Astrocyte (in vitro differentiated cells and primary cell): ENCODE measurements around the gene COQ5. TPM values are rescaled to one million over a fixed set of nuclear protein-coding genes. Genes with fewer than 3 reads are reported as not detected.

ENCODE experiments used
- DNase-seq: peaks from one replicate; pipeline ENCODE4 v3.0.0-alpha.2; 2010; ENCODE audit warnings: low read depth
- FAIRE-seq: peaks from 2 replicates; lab custom pipeline; 2011; peaks lifted over from hg19 to GRCh38; lab: Jason Lieb, UNC
- H2AFZ ChIP-seq: 2 replicates; pipeline ENCODE4 v1.6.0; 2012; ENCODE audit warnings: low read depth, low read length, inconsistent platforms
- H3K27ac ChIP-seq: 2 replicates; pipeline ENCODE4 v1.5.1; 2011; ENCODE audit warnings: low read depth, low read length, inconsistent platforms
- H3K27me3 ChIP-seq: 2 replicates; pipeline ENCODE4 v1.6.0; 2011; ENCODE audit warnings: low read length, inconsistent platforms; ENCODE audit not compliant: insufficient read depth
- H3K36me3 ChIP-seq: 2 replicates; pipeline ENCODE4 v1.5.1; 2011; ENCODE audit warnings: low read length, inconsistent platforms; ENCODE audit not compliant: insufficient read depth
- H3K4me1 ChIP-seq: 2 replicates; pipeline ENCODE4 v1.5.1; 2011; ENCODE audit warnings: low read length, inconsistent platforms; ENCODE audit not compliant: insufficient read depth
- H3K4me2 ChIP-seq: 2 replicates; pipeline ENCODE4 v1.6.0; 2012; ENCODE audit warnings: low read length, inconsistent platforms
- H3K4me3 ChIP-seq: 2 replicates; pipeline ENCODE4 v1.5.1; 2011; ENCODE audit warnings: low read depth, mild to moderate bottlenecking, low read length, inconsistent platforms; ENCODE audit not compliant: insufficient read depth
- H3K79me2 ChIP-seq: 2 replicates; pipeline ENCODE4 v1.6.0; 2012; ENCODE audit warnings: mild to moderate bottlenecking, low read length, inconsistent platforms; ENCODE audit not compliant: insufficient read depth
- H3K9ac ChIP-seq: 2 replicates; pipeline ENCODE4 v1.6.0; 2012; ENCODE audit warnings: mild to moderate bottlenecking, low read length, inconsistent platforms
- H3K9me3 ChIP-seq: 2 replicates; pipeline ENCODE4 v1.5.1; 2012; ENCODE audit warnings: low read depth, mild to moderate bottlenecking, low read length, inconsistent platforms; ENCODE audit not compliant: insufficient read depth
- H4K20me1 ChIP-seq: 2 replicates; pipeline ENCODE4 v1.6.0; 2012; ENCODE audit warnings: low read length, inconsistent platforms; ENCODE audit not compliant: insufficient read depth
- H3K27ac Mint-ChIP-seq: one replicate; pipeline ENCODE4 v1.8.0; 2021; ENCODE audit warnings: mild to moderate bottlenecking, mixed read lengths; ENCODE audit not compliant: unreplicated experiment
- H3K27me3 Mint-ChIP-seq: one replicate; pipeline ENCODE4 v1.8.0; 2021; ENCODE audit warnings: low read depth, mixed read lengths; ENCODE audit not compliant: unreplicated experiment
- H3K36me3 Mint-ChIP-seq: one replicate; pipeline ENCODE4 v1.8.0; 2021; ENCODE audit warnings: low read depth, mixed read lengths; ENCODE audit not compliant: unreplicated experiment
- H3K4me1 Mint-ChIP-seq: one replicate; pipeline ENCODE4 v1.8.0; 2021; ENCODE audit warnings: low read depth, mixed read lengths; ENCODE audit not compliant: unreplicated experiment
- H3K4me3 Mint-ChIP-seq: one replicate; pipeline ENCODE4 v1.8.0; 2021; ENCODE audit warnings: mild to moderate bottlenecking, moderate library complexity, mixed read lengths; ENCODE audit not compliant: unreplicated experiment
- H3K9me3 Mint-ChIP-seq: one replicate; pipeline ENCODE4 v1.8.0; 2021; ENCODE audit warnings: mild to moderate bottlenecking, mixed read lengths; ENCODE audit not compliant: unreplicated experiment
- EZH2 ChIP-seq: IDR thresholded peaks from 2 replicates; pipeline ENCODE4 v1.6.1; 2012; ENCODE audit warnings: mild to moderate bottlenecking, low read length, inconsistent platforms; ENCODE audit not compliant: insufficient read depth
- total RNA-seq: library from RNA; stranded (reverse); gene quantifications from 2 replicates; pipeline ENCODE4 v1.2.1, GENCODE V29; 2021
- TF ChIP-seq, protein P1 (sequence below): IDR thresholded peaks from 2 replicates; pipeline ENCODE4 v1.5.1; 2011; ENCODE audit warnings: low read depth, mild to moderate bottlenecking, inconsistent platforms, low read length, moderate library complexity; ENCODE audit not compliant: insufficient read depth

The COQ5 gene
- total RNA-seq, 1 donor from 2014 or later, result 23.4 TPM

DNA sequence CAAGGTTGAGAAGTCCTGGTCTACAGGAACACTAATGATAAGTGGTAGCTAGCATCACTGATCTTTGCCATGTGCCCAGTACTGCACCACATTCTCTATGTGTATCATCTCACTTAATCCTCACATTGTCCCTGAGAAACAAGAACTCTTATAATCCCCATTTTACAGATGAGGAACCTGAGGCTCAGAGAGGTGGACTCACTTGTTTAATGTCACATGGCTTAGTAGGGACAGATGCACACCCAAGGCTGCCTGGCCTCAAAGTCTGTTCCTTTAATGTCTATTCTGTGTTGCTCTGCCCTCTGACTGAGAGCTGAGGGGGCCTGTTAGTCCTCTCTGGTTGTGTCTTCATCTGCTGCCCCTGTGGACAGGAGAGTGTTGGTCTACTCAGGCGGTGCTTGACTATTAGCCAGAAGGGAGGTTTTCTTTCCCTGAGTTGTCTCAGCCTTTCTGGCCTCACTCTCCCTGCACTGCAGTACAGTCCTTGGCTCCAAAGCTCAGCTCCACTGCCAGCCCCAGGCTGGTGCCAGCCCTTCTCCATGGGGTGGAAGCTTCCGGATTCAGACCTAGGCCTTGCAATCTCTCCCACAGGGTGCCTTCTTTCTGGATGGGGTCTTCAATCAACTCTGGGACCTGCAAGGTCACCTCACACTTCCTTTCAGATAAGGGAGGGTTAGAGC lies 38.0 kb downstream of the COQ5 start:
- no peaks in the 10 kb centered on the region for H3K36me3 ChIP-seq
- H3K4me1 Mint-ChIP-seq, result peaks cover 11% of the 10 kb centered on the region
- H2AFZ ChIP-seq, result no peak overlapping the region
- no peak overlapping the region for H3K4me3 ChIP-seq
- H3K9me3 ChIP-seq, result no peaks in the 10 kb centered on the region
- FAIRE-seq (no peak), DNase-seq (no peak)
- no peak overlapping the region for H3K27ac Mint-ChIP-seq
- H3K27ac ChIP-seq, result no peak overlapping the region
- no peaks in the 10 kb centered on the region for H3K27me3 Mint-ChIP-seq
- no peak overlapping the region for H3K9ac ChIP-seq
- no peaks in the 10 kb centered on the region for H3K9me3 Mint-ChIP-seq
- H3K4me1 ChIP-seq, result peaks cover 9% of the 10 kb centered on the region
- H3K27me3 ChIP-seq, result no peaks in the 10 kb centered on the region
- peaks cover 3% of the 10 kb centered on the region for H4K20me1 ChIP-seq
- peaks cover 15% of the 10 kb centered on the region for H3K36me3 Mint-ChIP-seq
- no peak overlapping the region for H3K4me3 Mint-ChIP-seq
- no peak overlapping the region for H3K4me2 ChIP-seq
- peaks cover 12% of the 10 kb centered on the region for H3K79me2 ChIP-seq
- no peak for TF ChIP-seq EZH2
- TF ChIP-seq, protein P1, sequence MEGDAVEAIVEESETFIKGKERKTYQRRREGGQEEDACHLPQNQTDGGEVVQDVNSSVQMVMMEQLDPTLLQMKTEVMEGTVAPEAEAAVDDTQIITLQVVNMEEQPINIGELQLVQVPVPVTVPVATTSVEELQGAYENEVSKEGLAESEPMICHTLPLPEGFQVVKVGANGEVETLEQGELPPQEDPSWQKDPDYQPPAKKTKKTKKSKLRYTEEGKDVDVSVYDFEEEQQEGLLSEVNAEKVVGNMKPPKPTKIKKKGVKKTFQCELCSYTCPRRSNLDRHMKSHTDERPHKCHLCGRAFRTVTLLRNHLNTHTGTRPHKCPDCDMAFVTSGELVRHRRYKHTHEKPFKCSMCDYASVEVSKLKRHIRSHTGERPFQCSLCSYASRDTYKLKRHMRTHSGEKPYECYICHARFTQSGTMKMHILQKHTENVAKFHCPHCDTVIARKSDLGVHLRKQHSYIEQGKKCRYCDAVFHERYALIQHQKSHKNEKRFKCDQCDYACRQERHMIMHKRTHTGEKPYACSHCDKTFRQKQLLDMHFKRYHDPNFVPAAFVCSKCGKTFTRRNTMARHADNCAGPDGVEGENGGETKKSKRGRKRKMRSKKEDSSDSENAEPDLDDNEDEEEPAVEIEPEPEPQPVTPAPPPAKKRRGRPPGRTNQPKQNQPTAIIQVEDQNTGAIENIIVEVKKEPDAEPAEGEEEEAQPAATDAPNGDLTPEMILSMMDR, result no peak

DNA sequence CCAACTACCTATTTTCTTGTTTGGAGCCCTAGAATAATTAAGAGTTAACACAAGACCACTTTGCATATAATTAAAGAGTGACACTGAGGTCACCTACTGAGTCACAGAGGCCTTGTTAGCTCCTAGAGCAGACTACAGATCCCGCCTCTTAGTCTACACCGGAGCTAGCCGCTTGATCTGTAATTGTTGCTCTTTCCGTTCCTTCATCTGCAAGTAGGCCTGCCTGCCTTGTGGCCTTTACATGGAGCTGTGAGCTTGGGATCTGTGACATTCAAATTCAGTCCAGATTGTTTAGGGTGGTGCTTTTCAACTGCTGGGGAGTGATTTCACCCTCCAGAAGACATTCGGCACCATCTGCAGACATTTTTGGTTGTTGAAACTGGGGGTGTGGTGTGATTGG lies 38.6 kb downstream of the COQ5 start:
- TF ChIP-seq, protein P1, result no peak
- no peak for TF ChIP-seq EZH2
- Histone ChIP-seq H3K4me3 (no peak overlapping the region), H3K9ac (no peak overlapping the region), H3K36me3 (no peaks in the 10 kb centered on the region), H3K79me2 (peaks cover 10% of the 10 kb centered on the region), H3K27ac (no peak overlapping the region), H3K27me3 (no peaks in the 10 kb centered on the region), H3K9me3 (no peaks in the 10 kb centered on the region), H3K4me1 (peaks cover 8% of the 10 kb centered on the region), H3K4me2 (no peak overlapping the region), H4K20me1 (peaks cover 3% of the 10 kb centered on the region), H2AFZ (no peak overlapping the region)
- Mint-ChIP-seq H3K4me1 (peaks cover 11% of the 10 kb centered on the region), H3K27ac (no peak overlapping the region), H3K27me3 (no peaks in the 10 kb centered on the region), H3K9me3 (no peaks in the 10 kb centered on the region), H3K4me3 (no peak overlapping the region), H3K36me3 (peaks cover 15% of the 10 kb centered on the region)
- no peak for FAIRE-seq
- DNase-seq, result no peak

DNA sequence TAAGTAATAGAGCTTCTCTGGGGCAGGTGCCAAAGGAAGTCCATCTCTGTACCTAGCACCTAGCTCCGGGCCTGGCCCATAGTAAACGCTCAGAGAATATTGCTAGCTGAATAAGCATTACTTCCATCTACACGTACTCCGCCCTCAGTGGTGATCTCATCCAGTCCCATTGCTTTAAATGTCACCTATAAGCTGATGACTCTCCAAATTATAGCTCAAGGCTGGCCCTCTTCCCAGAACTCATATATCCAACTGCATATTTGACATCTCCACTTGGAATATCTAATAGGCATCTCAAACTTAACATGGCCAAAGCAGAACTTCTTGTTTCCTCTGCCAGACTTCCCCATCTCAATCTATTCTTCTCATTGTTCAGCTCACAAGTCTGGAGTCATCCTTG lies 39.9 kb downstream of the COQ5 start:
- no peaks in the 10 kb centered on the region for H3K79me2 ChIP-seq
- no peak overlapping the region for H2AFZ ChIP-seq
- no peaks in the 10 kb centered on the region for H3K9me3 Mint-ChIP-seq
- peaks cover 13% of the 10 kb centered on the region for H3K36me3 Mint-ChIP-seq
- H3K9ac ChIP-seq, result no peak overlapping the region
- H3K4me2 ChIP-seq, result no peak overlapping the region
- DNase-seq (no peak), FAIRE-seq (no peak)
- no peaks in the 10 kb centered on the region for H3K27me3 ChIP-seq
- no peak overlapping the region for H3K27ac Mint-ChIP-seq
- no peaks in the 10 kb centered on the region for H3K27me3 Mint-ChIP-seq
- H3K4me1 ChIP-seq, result no peaks in the 10 kb centered on the region
- H3K4me1 Mint-ChIP-seq, result peaks cover 4% of the 10 kb centered on the region
- H3K9me3 ChIP-seq, result no peaks in the 10 kb centered on the region
- H3K4me3 ChIP-seq, result no peak overlapping the region
- TF ChIP-seq EZH2, result no peak
- TF ChIP-seq, protein P1, result no peak
- H3K27ac ChIP-seq, result no peak overlapping the region
- peaks cover 3% of the 10 kb centered on the region for H4K20me1 ChIP-seq
- H3K4me3 Mint-ChIP-seq, result no peak overlapping the region
- H3K36me3 ChIP-seq, result no peaks in the 10 kb centered on the region
